Keratinocyte (primary cell): ENCODE results near the gene RHEB. TPM values are rescaled to one million over a fixed set of nuclear protein-coding genes. Genes with fewer than 3 reads are reported as not detected.

ENCODE experiments used
- DNase-seq: peaks from one replicate; pipeline ENCODE4 v3.0.0-alpha.2; 2011; ENCODE audit warnings: low read depth, missing footprints, low spot score
- FAIRE-seq: peaks from 2 replicates; lab custom pipeline; 2011; peaks lifted over from hg19 to GRCh38; lab: Jason Lieb, UNC
- H2AFZ ChIP-seq: 2 replicates; pipeline ENCODE4 v1.6.0; 2012; ENCODE audit warnings: low read length, control low read depth, inconsistent platforms; ENCODE audit not compliant: control insufficient read depth
- H3K27ac ChIP-seq: 2 replicates; pipeline ENCODE4 v1.5.1; 2011; ENCODE audit warnings: low read length; ENCODE audit not compliant: control insufficient read depth, insufficient read depth
- H3K27me3 ChIP-seq: 3 replicates; pipeline ENCODE4 v1.6.0; 2011; ENCODE audit warnings: low read length; ENCODE audit not compliant: control insufficient read depth, insufficient read depth; ENCODE audit errors: extremely low read depth
- H3K36me3 ChIP-seq, 2 experiments: 2 replicates in 1 of 2; 3 replicates in 1 of 2; pipeline ENCODE4 v1.5.1; 2011; ENCODE audit warnings: low read length in 2 of 2, mild to moderate bottlenecking in 1 of 2; ENCODE audit not compliant: control insufficient read depth in 2 of 2, insufficient read depth in 2 of 2; ENCODE audit errors: extremely low read depth in 1 of 2
- H3K4me1 ChIP-seq: 3 replicates; pipeline ENCODE4 v1.5.1; 2011; ENCODE audit warnings: low read length; ENCODE audit not compliant: control insufficient read depth, insufficient read depth; ENCODE audit errors: extremely low read depth
- H3K4me2 ChIP-seq: 3 replicates; pipeline ENCODE4 v1.6.0; 2011; ENCODE audit warnings: low read depth, low read length; ENCODE audit not compliant: control insufficient read depth, insufficient read depth; ENCODE audit errors: extremely low read depth
- H3K4me3 ChIP-seq, 3 experiments: fragments of 200-600 bp in 1 of 3; sonication (generic) in 1 of 3; 2 replicates in 2 of 3; 3 replicates in 1 of 3; pipeline ENCODE4 v1.5.1; 2011 to 2016; ENCODE audit warnings: low read length in 3 of 3, mild to moderate bottlenecking in 3 of 3, control low read depth in 2 of 3, inconsistent platforms in 1 of 3, low read depth in 1 of 3, mixed read lengths in 1 of 3, mixed run types in 1 of 3, moderate library complexity in 1 of 3; ENCODE audit not compliant: control insufficient read depth in 2 of 3, insufficient read depth in 2 of 3; ENCODE audit errors: extremely low read depth in 1 of 3
- H3K79me2 ChIP-seq: 2 replicates; pipeline ENCODE4 v1.6.0; 2012; ENCODE audit warnings: low read length; ENCODE audit not compliant: control insufficient read depth, insufficient read depth
- H3K9ac ChIP-seq: 3 replicates; pipeline ENCODE4 v1.6.0; 2011; ENCODE audit warnings: low read length; ENCODE audit not compliant: control insufficient read depth, insufficient read depth; ENCODE audit errors: extremely low read depth
- H3K9me1 ChIP-seq: 3 replicates; pipeline ENCODE4 v1.6.0; 2011; ENCODE audit warnings: low read length; ENCODE audit not compliant: control insufficient read depth, insufficient read depth; ENCODE audit errors: extremely low read depth
- H3K9me3 ChIP-seq: 2 replicates; pipeline ENCODE4 v1.5.1; 2012; ENCODE audit warnings: low read depth, low read length; ENCODE audit not compliant: control insufficient read depth
- H4K20me1 ChIP-seq: 3 replicates; pipeline ENCODE4 v1.6.0; 2011; ENCODE audit warnings: low read length; ENCODE audit not compliant: control insufficient read depth, insufficient read depth; ENCODE audit errors: extremely low read depth
- CTCF ChIP-seq, 3 experiments: IDR thresholded peaks in 1 of 3; conservative IDR thresholded peaks in 1 of 3; optimal IDR thresholded peaks in 1 of 3; 2 replicates in 2 of 3; 3 replicates in 1 of 3; pipeline versions ENCODE3 to v1.5.1; 2011; ENCODE audit warnings: low read length in 3 of 3, mild to moderate bottlenecking in 3 of 3, moderate library complexity in 2 of 3, control low read depth in 1 of 3, inconsistent platforms in 1 of 3; ENCODE audit not compliant: insufficient read depth in 2 of 3; ENCODE audit errors: extremely low read depth in 1 of 3
- EZH2 ChIP-seq: IDR thresholded peaks from one replicate; pipeline ENCODE4 v1.6.1; 2012; ENCODE audit warnings: inconsistent platforms, mild to moderate bottlenecking, low read length, moderate library complexity
- dilution Hi-C: fragments of 300-500 bp; cut with MboI; formaldehyde crosslinking; loops from one replicate; pipeline ENCODE4 v1.7.0; 2020; ENCODE audit warnings: low sequenced_read_pairs; ENCODE audit not compliant: extremely low pct_ligation_motif_present
- polyA plus RNA-seq, 5 experiments: library from polyadenylated mRNA; depleted of rRNA in 3 of 5; stranded (reverse) in 3 of 5; stranded (forward) in 1 of 5; unstranded in 1 of 5; fragments of >200 nt; gene quantifications; 1 replicate in 1 of 5; 2 replicates in 3 of 5; 3 replicates in 1 of 5; pipeline versions ENCODE4 v1.2.1 to v1.2.3, GENCODE V29; 2011 to 2012; ENCODE audit warnings: missing spikeins in 2 of 5, low read depth in 1 of 5, low replicate concordance in 1 of 5

RHEB gene
- polyA plus RNA-seq, 1 donor (not counting 4 experiments of a cell fraction or from before 2014, with no cell fraction given), result 138 TPM

- H3K79me2 ChIP-seq, result no peaks in the 10 kb centered on the region
- dilution Hi-C loops, result no loop called here
- no peak for TF ChIP-seq CTCF (optimal IDR thresholded peaks at IDR 0.05 in 1 of 3, IDR thresholded peaks at IDR 0.05 in 1 of 3, conservative IDR thresholded peaks at IDR 0.05 in 1 of 3; ENCODE audit: extremely low read depth in 1 of 3, insufficient read depth in 2 of 3, low read length in 3 of 3)
- TF ChIP-seq EZH2, result no peak
- no peak overlapping the region for H3K27ac ChIP-seq
- no peak overlapping the region for H2AFZ ChIP-seq
- no peak overlapping the region for H3K9ac ChIP-seq
- H3K4me2 ChIP-seq, result peak overlapping the region; percentile 63
- no peaks in the 10 kb centered on the region for H3K9me1 ChIP-seq
- H3K4me3 ChIP-seq, result peak overlapping the region in 1 of 3 experiments; percentile 49
- H3K4me1 ChIP-seq, result peaks cover 11% of the 10 kb centered on the region
- peaks cover 2% of the 10 kb centered on the region for H3K9me3 ChIP-seq
- no peaks in the 10 kb centered on the region for H3K27me3 ChIP-seq
- FAIRE-seq (no peak), DNase-seq (no peak)
- H3K36me3 ChIP-seq, result peaks cover 4% of the 10 kb centered on the region in 2 experiments
- no peaks in the 10 kb centered on the region for H4K20me1 ChIP-seq
Observed at GRCh38 chr7:151460474-151460855, 59.2 kb downstream of the RHEB start.

GRCh38 chr7:151459726-151460473, 59.8 kb downstream of the RHEB start:
- Histone ChIP-seq H3K9me1 (no peaks in the 10 kb centered on the region), H4K20me1 (no peaks in the 10 kb centered on the region), H3K79me2 (no peaks in the 10 kb centered on the region), H3K4me3 (peak overlapping the region in 2 of 3 experiments; percentile 13 to 49), H3K9me3 (peaks cover 2% of the 10 kb centered on the region), H3K27ac (no peak overlapping the region), H3K27me3 (no peaks in the 10 kb centered on the region), H3K4me1 (peaks cover 11% of the 10 kb centered on the region), H3K4me2 (peak overlapping the region; percentile 63), H3K36me3 (peaks cover 2 to 4% of the 10 kb centered on the region in 2 experiments), H3K9ac (no peak overlapping the region), H2AFZ (peak overlapping the region; percentile 81)
- FAIRE-seq (peak; percentile 60), DNase-seq (no peak)
- TF ChIP-seq EZH2 (no peak), CTCF (optimal IDR thresholded peaks at IDR 0.05 in 1 of 3, IDR thresholded peaks at IDR 0.05 in 1 of 3, conservative IDR thresholded peaks at IDR 0.05 in 1 of 3; ENCODE audit: extremely low read depth in 1 of 3, insufficient read depth in 2 of 3, low read length in 3 of 3) (peak; percentile 23 to 58 (median 33))
- dilution Hi-C loops, result no loop called here
